NOMO-1 treated with DMSO at 0.1 percent for 48 hours (cell line): Measurements from ENCODE around the gene TMC3.

Experiments
- DNase-seq: peaks from one replicate; lab custom pipeline; 2025; ENCODE audit not compliant: unreplicated experiment; lab: John Stamatoyannopoulos, UW

The TMC3 gene

DNA sequence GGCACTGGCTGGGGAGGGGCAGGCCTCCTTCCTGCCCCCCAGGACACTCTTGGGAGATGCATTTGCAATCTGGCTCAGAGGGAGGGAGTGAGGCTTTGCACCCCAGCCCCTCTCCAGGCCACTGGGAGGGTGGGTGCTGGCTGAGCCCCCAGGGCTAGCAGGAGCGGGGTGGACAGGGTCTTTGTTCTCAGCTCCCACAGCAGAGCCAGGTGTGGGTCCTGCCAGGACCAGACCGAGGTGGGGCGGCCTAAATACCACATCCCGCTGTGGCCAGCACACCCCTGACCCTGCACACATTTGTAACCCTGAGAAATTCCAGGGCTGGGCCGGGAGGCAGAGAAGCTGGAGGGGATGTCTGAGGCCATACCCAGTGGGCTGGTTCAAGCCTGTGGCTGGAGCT lies 91.1 kb downstream of the TMC3 start:
- no peak for DNase-seq

DNA sequence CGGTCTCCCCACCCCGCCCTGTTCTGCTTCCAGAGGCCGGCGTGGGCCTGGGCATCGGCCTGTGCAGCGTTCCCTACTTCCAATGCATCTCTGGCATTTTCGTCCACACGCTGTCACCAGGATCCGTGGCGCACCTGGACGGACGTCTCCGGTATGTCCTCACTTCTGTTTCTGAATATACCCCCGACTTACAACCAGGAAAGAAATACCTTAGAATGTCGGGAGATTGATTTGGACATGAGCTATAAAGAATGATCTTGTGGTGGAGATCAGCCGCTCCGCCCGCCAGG lies 91.5 kb downstream of the TMC3 start:
- DNase-seq = no peak

DNA sequence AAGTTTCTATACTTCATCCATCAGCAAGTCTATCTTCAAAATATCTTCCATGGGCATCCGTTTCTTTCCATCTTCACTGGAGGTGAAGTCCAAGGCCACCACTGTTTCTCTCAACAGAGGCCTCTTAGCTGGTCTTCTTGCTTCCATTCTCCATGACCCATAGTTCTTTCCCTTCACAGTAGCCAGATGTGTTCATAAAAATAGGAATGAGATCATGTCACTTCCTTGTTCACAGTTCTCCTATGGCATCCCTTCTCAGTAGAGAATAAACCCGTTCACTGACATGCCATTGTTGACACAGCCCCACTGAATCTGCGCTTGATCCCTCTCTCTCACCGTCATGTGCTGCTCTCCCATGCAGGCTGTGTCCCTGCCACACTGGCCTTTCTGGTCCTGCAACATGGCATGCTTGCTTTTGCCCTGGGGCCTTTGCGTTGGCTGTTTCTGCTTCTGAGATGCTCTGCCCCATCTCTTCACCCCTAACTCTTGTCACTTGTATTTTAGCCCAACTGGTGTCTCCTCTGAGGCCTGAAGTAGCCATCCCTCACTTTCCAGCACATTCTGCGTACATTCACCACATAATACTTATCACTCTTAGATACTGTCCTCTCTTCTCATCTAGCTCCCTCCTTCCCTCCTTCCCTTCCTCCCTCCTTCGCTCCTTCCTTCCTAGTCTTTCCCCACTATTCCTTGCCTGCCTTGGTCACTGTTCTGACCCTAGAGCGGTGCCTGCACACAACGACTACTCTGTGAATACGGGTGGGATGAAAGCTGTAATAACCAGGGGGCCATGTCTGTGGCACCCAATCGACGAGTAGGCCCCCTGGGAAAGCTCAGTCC lies 92.0 kb downstream of the TMC3 start:
- no peak for DNase-seq

DNA sequence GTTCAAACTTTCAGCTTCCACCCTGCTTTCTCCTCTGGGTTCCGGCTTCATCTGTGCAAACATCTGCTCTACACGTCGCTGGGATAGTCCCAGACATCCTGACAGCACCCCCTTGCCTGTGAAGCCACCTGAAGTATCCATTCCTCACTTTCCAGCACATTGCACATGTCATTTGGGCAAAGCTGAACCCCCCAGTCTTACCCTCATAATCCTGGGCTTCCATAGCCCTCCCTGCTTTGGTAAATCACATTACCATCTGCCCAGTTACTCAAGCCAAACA lies 92.6 kb downstream of the TMC3 start:
- no peak for DNase-seq
